ENCODE measurements around the gene ZMYND11.

Gene ZMYND11

GRCh38 chr10:191703-192518, 56.7 kb downstream of the ZMYND11 start:
- DNase-seq (ENCODE audit: low read depth in 2 of 2) = no peak

DNA sequence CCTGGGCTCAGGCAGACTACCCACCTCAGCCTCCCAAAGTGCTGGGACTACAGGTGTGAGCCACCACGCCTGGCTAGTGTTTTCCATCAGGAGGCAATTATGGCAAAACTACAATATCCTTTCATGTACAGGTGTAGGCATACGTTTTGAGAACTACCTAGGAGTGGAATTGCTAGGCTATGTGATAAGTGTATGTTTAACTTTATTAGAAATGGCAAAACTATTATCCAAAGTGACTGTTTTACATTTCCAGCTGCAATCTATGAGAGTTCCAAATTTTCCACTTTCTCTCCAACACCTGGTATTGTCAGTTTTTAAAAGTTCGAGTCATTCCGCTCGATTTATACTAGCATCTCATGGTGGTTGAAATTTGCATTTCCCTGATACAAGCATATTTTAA, 59.0 kb downstream of the ZMYND11 start:
- no peak for DNase-seq (ENCODE audit: low read depth in 2 of 2)

- no peak for DNase-seq (ENCODE audit: low read depth in 2 of 2)
These were observed 65.2 kb downstream of the ZMYND11 start for GRCh38 chr10:200405-200804.

DNA sequence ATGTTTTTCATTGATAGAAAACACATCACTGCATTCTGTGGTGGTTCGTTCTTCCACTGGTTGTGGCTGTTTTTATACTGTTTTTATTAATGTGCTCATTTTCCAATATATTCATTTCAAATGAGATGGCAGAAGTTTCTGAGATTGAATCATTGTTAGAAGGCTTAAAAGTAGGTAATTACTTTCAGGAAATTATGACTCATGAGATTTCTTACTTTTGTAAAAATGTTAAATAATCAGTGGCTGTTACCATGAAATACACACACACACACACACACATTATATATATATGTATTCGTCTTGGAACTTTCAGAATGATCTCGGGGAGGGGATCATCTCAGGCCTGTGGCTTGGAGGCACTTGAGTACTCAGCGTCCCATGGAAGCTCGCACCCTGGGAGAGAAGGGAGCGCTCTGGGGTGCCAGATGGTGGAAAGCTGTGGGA, 66.1 kb downstream of the ZMYND11 start:
- DNase-seq (ENCODE audit: low read depth in 2 of 2) = no peak

GRCh38 chr10:208616-209015, 73.4 kb downstream of the ZMYND11 start:
- DNase-seq (ENCODE audit: low read depth in 2 of 2) = no peak

- DNase-seq (ENCODE audit: low read depth in 2 of 2) = no peak
These were observed 74.1 kb downstream of the ZMYND11 start for GRCh38 chr10:209357-209756.

- no peak for DNase-seq (ENCODE audit: low read depth in 2 of 2)
These were observed 75.0 kb downstream of the ZMYND11 start for GRCh38 chr10:210297-210696.

DNA sequence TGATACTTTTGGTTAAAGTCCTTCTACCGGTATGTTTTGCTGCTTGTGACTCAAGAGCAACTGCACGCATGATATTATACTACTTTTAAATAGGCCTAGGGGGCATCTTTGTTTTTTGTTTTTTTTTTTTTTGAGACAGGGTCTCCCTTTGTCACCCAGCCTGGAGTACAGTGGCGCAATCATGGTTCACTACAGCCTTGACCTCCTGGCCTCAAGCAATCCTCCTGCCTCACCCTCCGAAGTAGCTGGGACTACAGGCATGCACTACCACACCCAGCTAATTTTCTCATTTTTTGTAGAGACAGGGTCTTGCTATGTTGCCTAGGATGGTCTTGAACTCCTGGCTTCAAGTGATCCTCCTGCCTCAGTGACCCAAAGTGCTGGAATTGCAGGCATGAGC, 80.2 kb downstream of the ZMYND11 start:
- no peak for DNase-seq (ENCODE audit: low read depth in 2 of 2)

- DNase-seq (ENCODE audit: low read depth in 2 of 2) = no peak
These were observed 83.5 kb downstream of the ZMYND11 start for GRCh38 chr10:218798-219197.

GRCh38 chr10:219731-220472, 84.6 kb downstream of the ZMYND11 start:
- DNase-seq (ENCODE audit: low read depth in 2 of 2) = no peak

GRCh38 chr10:224571-224970, 89.3 kb downstream of the ZMYND11 start:
- DNase-seq (ENCODE audit: low read depth in 2 of 2) = no peak

DNA sequence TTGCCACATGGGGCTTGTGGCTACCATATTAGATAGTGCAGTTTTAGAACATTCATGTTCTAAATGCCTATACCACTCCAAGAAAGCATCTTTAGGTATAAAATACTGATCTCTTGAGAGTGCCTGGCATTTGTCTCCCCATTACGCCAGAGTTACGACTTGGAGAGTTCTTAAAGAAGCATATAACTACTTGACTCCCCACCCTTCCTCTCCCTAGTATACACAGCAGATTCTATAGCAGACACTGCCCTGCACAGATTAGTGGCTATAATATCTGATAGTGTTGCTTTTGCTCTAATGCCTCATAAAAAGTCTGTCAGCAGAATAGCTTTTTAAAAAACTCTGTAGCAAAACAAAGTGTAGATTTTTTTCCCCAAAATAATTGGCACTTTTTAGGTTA, 90.8 kb downstream of the ZMYND11 start:
- no peak for DNase-seq (ENCODE audit: low read depth in 2 of 2)

DNA sequence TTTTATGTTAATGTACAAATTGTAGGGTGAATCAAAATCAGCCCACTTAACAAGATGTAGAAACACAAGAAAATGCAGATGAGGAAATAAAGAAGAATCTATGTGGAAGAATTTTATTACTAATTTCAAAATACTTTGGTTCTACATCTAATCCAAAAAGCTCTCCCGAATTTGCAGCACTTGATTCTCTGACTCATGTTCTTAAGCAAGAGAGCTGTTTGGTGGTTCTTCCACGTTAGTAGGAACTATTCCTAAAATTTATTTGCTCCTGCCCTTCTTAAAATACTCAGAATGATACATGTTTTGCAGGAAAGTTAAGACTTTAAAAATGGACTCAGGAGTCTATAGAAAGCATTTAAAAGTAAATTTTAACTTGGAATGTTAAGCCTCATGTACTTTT, 91.8 kb downstream of the ZMYND11 start:
- DNase-seq (ENCODE audit: low read depth in 2 of 2) = no peak

- DNase-seq (ENCODE audit: low read depth in 2 of 2) = no peak
These were observed 93.1 kb downstream of the ZMYND11 start for GRCh38 chr10:228366-228765.

DNA sequence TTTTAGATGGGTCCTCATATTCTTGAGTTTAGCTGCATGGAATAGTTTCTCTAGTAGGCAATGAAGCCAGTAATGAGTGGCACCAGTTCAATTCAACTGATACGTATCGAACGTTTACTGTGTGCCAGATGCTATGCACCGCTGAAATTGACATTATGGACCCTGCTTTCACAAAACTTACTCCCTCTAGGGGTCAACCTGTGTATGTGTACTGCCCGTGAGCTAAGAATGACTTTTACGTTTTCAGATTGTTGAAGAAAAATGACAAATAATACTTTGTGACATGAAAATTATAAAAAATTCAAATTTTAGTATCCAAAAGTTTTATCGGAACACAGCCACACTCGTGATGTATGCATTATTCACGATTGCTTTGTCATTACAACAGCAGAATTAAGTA, 95.5 kb downstream of the ZMYND11 start:
- DNase-seq (ENCODE audit: low read depth in 2 of 2) = no peak

DNA sequence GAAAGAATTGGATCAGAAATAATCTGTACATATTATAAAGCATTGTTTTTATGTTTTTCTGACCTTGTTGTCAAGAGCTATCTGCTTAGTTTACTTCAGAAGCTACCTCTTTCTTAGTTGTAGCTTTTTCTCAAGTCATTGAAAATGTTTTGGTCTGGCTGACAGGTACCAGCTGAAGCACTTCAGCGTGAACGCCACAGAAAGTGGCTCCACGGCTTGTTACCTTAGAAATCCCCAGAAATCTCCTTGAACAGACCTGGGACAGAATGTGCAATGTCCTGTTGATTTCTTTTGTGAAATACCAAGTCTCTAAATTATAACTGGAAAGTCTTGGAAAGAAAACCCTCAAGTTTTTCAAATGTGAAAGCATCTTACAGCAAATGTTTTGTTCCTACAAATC, 96.8 kb downstream of the ZMYND11 start:
- no peak for DNase-seq (ENCODE audit: low read depth in 2 of 2)

DNA sequence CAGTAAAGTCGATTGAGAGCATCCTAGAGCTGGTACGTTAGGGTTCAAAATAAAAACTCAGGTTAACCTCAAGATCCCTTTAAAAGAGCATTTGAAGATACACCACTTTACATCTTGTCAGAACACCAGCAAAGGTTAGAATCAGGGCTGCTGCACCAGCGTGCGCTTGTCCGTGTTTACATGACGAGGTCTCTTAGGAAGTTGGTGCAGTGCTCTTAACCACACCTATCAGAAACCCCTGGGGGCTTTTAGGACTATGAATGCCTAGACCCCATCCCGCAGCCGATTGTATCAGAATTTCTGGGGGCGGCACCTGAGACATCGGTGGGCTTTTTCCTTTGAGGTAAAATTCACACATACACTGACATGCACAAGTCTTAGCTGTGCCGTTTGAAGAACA, 97.6 kb downstream of the ZMYND11 start:
- DNase-seq (ENCODE audit: low read depth in 2 of 2) = no peak

- DNase-seq (ENCODE audit: low read depth in 2 of 2) = no peak
These were observed 99.6 kb downstream of the ZMYND11 start for GRCh38 chr10:234708-235406.

- DNase-seq (ENCODE audit: low read depth in 2 of 2) = no peak
These were observed 100.7 kb downstream of the ZMYND11 start for GRCh38 chr10:235915-236314.

GRCh38 chr10:239109-239508, 103.9 kb downstream of the ZMYND11 start:
- DNase-seq (ENCODE audit: low read depth in 2 of 2) = no peak

- DNase-seq (ENCODE audit: low read depth in 2 of 2) = no peak
These were observed 106.2 kb downstream of the ZMYND11 start for GRCh38 chr10:241451-241850.

GRCh38 chr10:241966-242643, 106.8 kb downstream of the ZMYND11 start:
- no peak for DNase-seq (ENCODE audit: low read depth in 2 of 2)
